Measurements from ENCODE around the gene FGFR4. TPM values are rescaled to one million over a fixed set of nuclear protein-coding genes. Genes with fewer than 3 reads are reported as not detected.

The FGFR4 gene
- total and polyA plus RNA-seq, 2 of the 8 experiments (the other 6 are each of a cell fraction or from before 2014, with no cell fraction given): 61.4 to 88.4 TPM

- TF ChIP-seq CBX5 (IDR thresholded peaks at IDR 0.05; ENCODE audit: low read depth, low read length) (no peak), ZNF274 (IDR thresholded peaks at IDR 0.05; ENCODE audit: borderline replicate concordance, extremely low read depth, low read length) (no peak)
These were observed 27.1 kb downstream of the FGFR4 start (continued) for GRCh38 chr5:177113566-177114424.
